Measurements from ENCODE around the gene CATSPERE. TPM values are rescaled to one million over a fixed set of nuclear protein-coding genes. Genes with fewer than 3 reads are reported as not detected.
"Not testable (repeated sequence)": the region's sequence is repeated elsewhere in the genome, so short reads cannot be mapped to it uniquely, and the experiment has no call there.

Gene CATSPERE
- total RNA-seq, 4 donors from 2014 or later, result 3.0 to 5.3 (median 3.6) TPM

DNA sequence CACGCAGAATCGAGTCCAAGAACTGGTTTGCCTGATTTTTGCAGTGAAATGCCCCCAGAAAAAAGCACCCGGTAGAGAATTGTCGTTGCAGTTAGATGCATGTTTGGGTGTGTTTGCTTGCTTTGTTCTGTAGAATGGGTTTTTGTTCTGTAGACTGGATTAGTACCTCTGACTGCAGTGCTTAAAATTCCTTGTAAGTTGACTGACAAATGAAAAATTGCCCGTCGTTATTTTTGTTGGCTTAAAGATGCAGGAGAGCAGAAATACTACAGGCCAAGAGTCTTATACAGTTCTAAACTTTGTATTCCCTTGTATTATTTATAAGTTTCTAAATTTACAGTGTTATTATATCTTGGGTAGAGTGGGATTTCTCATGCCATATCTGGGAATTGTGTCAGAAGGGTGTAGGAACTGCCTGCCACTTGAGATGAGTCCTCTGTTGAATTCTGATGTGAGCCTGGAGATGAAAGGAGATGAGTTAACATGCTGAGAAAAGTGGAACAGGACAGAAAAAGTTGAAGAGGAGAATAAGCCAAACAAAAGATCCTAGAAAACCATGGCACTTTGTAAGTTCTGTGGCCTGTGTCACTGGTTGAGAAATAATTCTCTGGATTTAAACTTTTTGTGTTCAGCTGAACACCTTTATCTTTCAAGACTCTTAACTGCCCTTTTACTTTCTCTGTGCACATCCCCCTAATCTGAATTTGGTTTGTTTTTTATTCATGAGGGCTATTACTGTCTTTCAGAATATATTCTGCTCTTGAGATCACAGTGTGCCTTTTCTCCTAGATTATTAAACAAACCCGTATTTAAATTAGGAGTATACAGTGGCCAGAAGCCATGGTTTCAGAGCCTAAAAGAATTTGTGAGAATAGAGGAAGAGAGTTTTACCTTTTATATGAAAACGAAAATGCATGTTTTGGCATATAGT, 193.3 kb downstream of the CATSPERE start:
- peak overlapping the region in 2 of 3 donors; percentile 80 to 89 for H3K4me3 ChIP-seq (replicated peaks in 1 of 3)
- intact Hi-C loops (cut with DNase I), result loop anchor here (5.0 kb wide), 2 partner anchors 202 to 313 kb away; partner anchors contain the start of gene ADSS2
- no peak for DNase-seq
- peak overlapping the region; percentile 21 to 95 (median 91) for H3K27ac ChIP-seq
- TF ChIP-seq POLR2A (IDR thresholded peaks at IDR 0.05) (peak in 1 of 2 donors; percentile 14), CTCF (IDR thresholded peaks at IDR 0.05) (no peak)
- H3K9me3 ChIP-seq, result no peaks in the 10 kb centered on the region
- H3K27me3 ChIP-seq, result no peaks in the 10 kb centered on the region
- H3K36me3 ChIP-seq, result no peaks in the 10 kb centered on the region
- 14% methylated on average over 8 of the region's 8 CpGs for WGBS, 2 donors
- H3K4me1 ChIP-seq, result peaks cover 23 to 31% of the 10 kb centered on the region in 2 donors

DNA sequence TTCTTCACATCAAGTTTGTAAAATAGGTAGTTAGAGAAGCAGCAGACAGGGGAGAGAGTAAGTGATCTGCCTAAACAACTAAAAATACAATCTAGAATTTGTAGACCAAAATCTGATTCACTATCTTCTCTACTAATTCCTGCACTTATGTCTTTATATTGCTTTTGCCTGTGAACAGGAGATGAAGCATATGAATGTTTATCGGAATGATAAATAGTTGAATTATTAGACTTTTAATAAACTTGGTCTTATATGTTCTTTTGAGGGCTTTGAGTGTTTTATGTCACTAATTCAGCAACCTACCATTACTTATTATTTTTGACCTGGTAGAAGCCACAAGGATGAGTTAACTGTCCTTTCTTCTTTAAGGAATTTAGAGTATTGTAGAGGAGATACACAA, 194.1 kb downstream of the CATSPERE start:
- Histone ChIP-seq H3K27ac (peak overlapping the region in 2 of 3 donors; percentile 21 to 91), H3K9me3 (no peaks in the 10 kb centered on the region), H3K4me3 (replicated peaks in 1 of 3) (no peak overlapping the region), H3K4me1 (peaks cover 30 to 37% of the 10 kb centered on the region in 2 donors), H3K27me3 (no peaks in the 10 kb centered on the region), H3K36me3 (no peaks in the 10 kb centered on the region)
- TF ChIP-seq POLR2A (IDR thresholded peaks at IDR 0.05) (no peak), CTCF (IDR thresholded peaks at IDR 0.05) (no peak)
- DNase-seq, result no peak
- WGBS, 2 donors, result 90 to 92% methylated on average over 1 of the region's 1 CpG
- intact Hi-C loops (cut with DNase I), result no loop called here

GRCh38 chr1:244657421-244657820, 196.3 kb downstream of the CATSPERE start:
- TF ChIP-seq POLR2A (IDR thresholded peaks at IDR 0.05) (no peak), CTCF (IDR thresholded peaks at IDR 0.05) (no peak)
- 84 to 88% methylated on average over 3 of the region's 3 CpGs for WGBS, 2 donors
- Histone ChIP-seq H3K4me1 (peaks cover 43 to 46% of the 10 kb centered on the region in 2 donors), H3K27me3 (no peaks in the 10 kb centered on the region), H3K4me3 (replicated peaks in 1 of 3) (no peak overlapping the region), H3K36me3 (no peaks in the 10 kb centered on the region), H3K9me3 (no peaks in the 10 kb centered on the region), H3K27ac (peak overlapping the region; percentile 33 to 91 (median 85))
- no peak for DNase-seq
- intact Hi-C loops (cut with DNase I), result no loop called here

DNA sequence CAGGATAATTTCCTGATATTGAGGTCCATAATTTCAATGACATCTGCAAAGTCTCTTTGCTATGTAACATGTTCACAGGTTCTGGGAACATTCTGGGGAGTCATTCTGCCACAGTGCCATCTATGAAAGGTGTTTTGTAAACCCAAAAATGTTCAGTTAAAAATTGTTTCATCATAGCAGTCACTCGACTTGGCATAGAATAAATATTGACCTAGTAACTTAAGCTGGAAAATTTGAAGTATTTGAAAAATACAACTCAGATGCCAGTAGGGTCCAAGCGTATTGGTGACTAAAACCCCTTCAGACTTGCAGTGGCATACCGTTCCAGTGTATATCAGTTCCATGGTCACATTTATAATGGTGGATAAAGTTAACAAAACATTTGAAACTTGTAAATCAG, 198.6 kb downstream of the CATSPERE start:
- no peak for TF ChIP-seq CTCF (IDR thresholded peaks at IDR 0.05)
- TF ChIP-seq POLR2A (IDR thresholded peaks at IDR 0.05), result peak in 1 of 2 donors; percentile 51
- Histone ChIP-seq H3K27me3 (no peaks in the 10 kb centered on the region), H3K36me3 (no peaks in the 10 kb centered on the region), H3K4me1 (peaks cover 53% of the 10 kb centered on the region in 2 donors), H3K27ac (peak overlapping the region; percentile 85 to 91 (median 90)), H3K4me3 (replicated peaks in 1 of 3) (no peak overlapping the region), H3K9me3 (no peaks in the 10 kb centered on the region)
- intact Hi-C loops (cut with DNase I), result no loop called here
- 39 to 42% methylated on average over 3 of the region's 3 CpGs for WGBS, 2 donors
- no peak for DNase-seq

DNA sequence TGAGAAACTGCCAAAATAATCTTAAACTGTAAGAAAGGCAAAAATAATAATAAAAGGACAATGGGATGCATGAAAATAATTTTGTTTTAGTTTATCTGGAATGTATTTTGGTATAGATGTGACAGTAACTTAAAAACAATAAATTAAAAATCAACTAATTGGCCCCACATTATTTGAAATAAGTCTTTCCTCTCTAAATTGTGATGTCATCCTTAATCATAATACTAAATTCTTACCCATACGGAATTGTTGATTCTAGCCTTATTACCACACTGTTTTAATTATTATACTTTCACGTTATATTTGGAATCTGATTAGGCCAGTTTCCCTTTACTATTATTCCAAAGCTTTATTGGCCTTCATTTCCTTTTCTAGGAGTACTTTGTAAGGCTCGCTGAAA, 199.5 kb downstream of the CATSPERE start:
- Histone ChIP-seq H3K4me1 (peaks cover 53 to 56% of the 10 kb centered on the region in 2 donors), H3K36me3 (no peaks in the 10 kb centered on the region), H3K4me3 (replicated peaks in 1 of 3) (no peak overlapping the region), H3K27ac (peak overlapping the region in 2 of 3 donors; percentile 85 to 91), H3K27me3 (no peaks in the 10 kb centered on the region), H3K9me3 (no peaks in the 10 kb centered on the region)
- DNase-seq, result no peak
- WGBS, 2 donors, result 96 to 97% methylated on average over 3 of the region's 3 CpGs
- intact Hi-C loops (cut with DNase I), result no loop called here
- no peak for TF ChIP-seq CTCF (IDR thresholded peaks at IDR 0.05)
- no peak for TF ChIP-seq POLR2A (IDR thresholded peaks at IDR 0.05)

GRCh38 chr1:244661569-244662312, 200.7 kb downstream of the CATSPERE start:
- H3K27me3 ChIP-seq; DNase-seq; H3K9me3 ChIP-seq; H3K36me3 ChIP-seq; intact Hi-C loops (cut with DNase I); H3K4me3 ChIP-seq (replicated peaks in 1 of 3): not testable (repeated sequence)
- H3K4me1 ChIP-seq, result peaks cover 48 to 56% of the 10 kb centered on the region in 2 donors
- 93 to 94% methylated on average over 2 to 3 of the region's 4 CpGs for WGBS, 2 donors
- peak overlapping the region; percentile 74 to 91 (median 82) for H3K27ac ChIP-seq
